SK-N-DZ (cell line): ENCODE results near the gene PGD. TPM values are rescaled to one million over a fixed set of nuclear protein-coding genes. Genes with fewer than 3 reads are reported as not detected.

Source experiments
- DNase-seq: peaks from one replicate; pipeline ENCODE4 v3.0.0-alpha.2; 2015; ENCODE audit warnings: low spot score
- polyA plus RNA-seq, 2 experiments: library from polyadenylated mRNA; depleted of rRNA; stranded (reverse); fragments of >200 nt; gene quantifications; 2 replicates each; pipeline ENCODE4 v1.2.3, GENCODE V29; 2014

PGD gene
- 108 and 148 TPM in 2 replicates for polyA plus RNA-seq (2014; cell fraction: cytosol; rRNA removed)
- 57.6 and 66.8 TPM in 2 replicates for polyA plus RNA-seq (2014; cell fraction: nucleus; rRNA removed)

- DNase-seq, result peak; percentile 95
These were observed at the start of gene PGD for GRCh38 chr1:10398734-10399443. TSS of gene PGD (plus strand) at chr1:10399064. CDS start at chr1:10399118, 54 bp downstream.

GRCh38 chr1:10353282-10353681 is 45.6 kb upstream of the PGD start:
- no peak for DNase-seq

GRCh38 chr1:10353693-10354092 is 45.2 kb upstream of the PGD start:
- no peak for DNase-seq

GRCh38 chr1:10360045-10360444 is 38.8 kb upstream of the PGD start:
- DNase-seq, result no peak

- no peak for DNase-seq
These were observed 37.3 kb upstream of the PGD start for GRCh38 chr1:10361515-10361914.

- DNase-seq, result no peak
These were observed 30.7 kb upstream of the PGD start for GRCh38 chr1:10368194-10368593.

- DNase-seq, result no peak
These were observed 24.4 kb upstream of the PGD start for GRCh38 chr1:10374442-10374860.

- DNase-seq, result peak; percentile 27
These were observed 21.4 kb upstream of the PGD start for GRCh38 chr1:10377365-10378029.

GRCh38 chr1:10378081-10378841 is 20.6 kb upstream of the PGD start:
- DNase-seq, result no peak

- no peak for DNase-seq
These were observed 19.7 kb upstream of the PGD start for GRCh38 chr1:10379101-10379620.

- DNase-seq, result no peak
These were observed 19.2 kb upstream of the PGD start for GRCh38 chr1:10379676-10380075.

- no peak for DNase-seq
These were observed 18.1 kb upstream of the PGD start for GRCh38 chr1:10380594-10381275.

GRCh38 chr1:10383630-10384029 is 15.2 kb upstream of the PGD start:
- no peak for DNase-seq

- DNase-seq, result no peak
These were observed 14.6 kb upstream of the PGD start for GRCh38 chr1:10384219-10384618.

- DNase-seq, result no peak
These were observed 11.8 kb upstream of the PGD start for GRCh38 chr1:10386761-10387676.

- DNase-seq, result no peak
These were observed 11.0 kb upstream of the PGD start for GRCh38 chr1:10387677-10388386.

- DNase-seq, result no peak
These were observed 10.5 kb upstream of the PGD start for GRCh38 chr1:10388387-10388715.

- no peak for DNase-seq
These were observed 9.4 kb upstream of the PGD start for GRCh38 chr1:10389271-10389973.

- no peak for DNase-seq
These were observed 2.0 kb upstream of the PGD start for GRCh38 chr1:10396870-10397269.
